Measurements from ENCODE around the gene ACAA2. TPM values are rescaled to one million over a fixed set of nuclear protein-coding genes. Genes with fewer than 3 reads are reported as not detected.
"Not testable (repeated sequence)": the region's sequence is repeated elsewhere in the genome, so short reads cannot be mapped to it uniquely, and the experiment has no call there.

The ACAA2 gene
- total RNA-seq, 1 donor from 2014 or later, result 443 TPM

DNA sequence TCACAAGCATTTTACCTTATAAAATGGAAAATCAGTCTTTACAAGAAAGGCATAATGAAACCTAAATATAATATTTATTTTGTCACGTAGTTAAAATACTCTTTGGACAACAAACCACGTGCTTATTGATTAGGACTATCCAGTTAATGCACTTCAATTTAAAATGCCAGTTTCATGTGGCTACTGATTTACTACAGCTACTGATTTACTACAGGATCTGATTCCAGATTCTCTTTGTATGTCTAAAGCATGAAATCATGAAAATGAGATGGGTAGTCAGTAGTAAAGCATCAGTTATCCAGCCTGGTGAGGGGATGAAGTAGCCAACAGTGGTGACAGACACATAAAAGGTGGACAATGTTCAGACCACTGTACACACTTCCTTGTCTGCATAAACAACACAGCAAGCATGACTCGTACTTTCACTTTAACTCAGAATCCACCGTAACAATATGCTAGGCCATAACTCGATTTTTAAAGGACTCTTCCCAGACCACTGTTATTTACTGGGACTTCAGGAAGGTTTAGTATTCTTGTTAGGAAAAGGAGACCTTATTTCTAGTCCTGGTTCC, 24.9 kb downstream of the ACAA2 start:
- no peak for ATAC-seq (ENCODE audit: poor library complexity)
- DNase-seq, result no peak
- intact Hi-C loops (cut with DNase I), result no loop called here

DNA sequence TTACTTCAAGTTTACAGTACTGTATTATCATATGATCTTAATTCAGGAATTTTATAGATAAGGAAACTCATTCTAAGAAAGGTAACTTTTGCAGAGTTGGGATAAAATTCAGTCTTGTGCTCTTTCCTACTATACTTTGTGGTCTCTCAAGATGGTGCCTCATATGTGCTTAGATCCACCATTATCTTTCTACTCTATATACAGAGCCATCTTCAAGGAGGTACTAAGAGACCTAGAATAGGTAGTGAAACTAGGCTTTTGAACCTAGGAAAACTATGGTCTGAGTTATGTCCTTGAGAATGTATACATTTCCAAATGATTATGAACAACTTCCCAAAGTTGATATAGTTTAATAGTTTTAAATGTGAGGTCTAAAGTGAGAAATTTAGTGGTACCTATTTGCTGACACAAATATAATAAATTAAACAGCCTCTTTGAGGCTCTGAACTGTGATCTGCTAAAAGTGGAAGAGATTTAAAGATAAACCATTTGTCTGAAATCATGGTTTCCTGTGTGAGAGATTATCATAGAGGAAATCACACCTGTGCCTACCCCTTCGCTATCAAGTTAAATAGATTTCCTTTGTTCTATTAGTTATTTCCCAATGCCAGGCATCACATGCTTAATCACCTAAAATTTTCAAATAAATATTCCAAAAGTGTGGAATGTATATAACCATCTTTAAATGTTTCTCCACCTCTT, 27.2 kb downstream of the ACAA2 start:
- intact Hi-C loops (cut with DNase I), result no loop called here

DNA sequence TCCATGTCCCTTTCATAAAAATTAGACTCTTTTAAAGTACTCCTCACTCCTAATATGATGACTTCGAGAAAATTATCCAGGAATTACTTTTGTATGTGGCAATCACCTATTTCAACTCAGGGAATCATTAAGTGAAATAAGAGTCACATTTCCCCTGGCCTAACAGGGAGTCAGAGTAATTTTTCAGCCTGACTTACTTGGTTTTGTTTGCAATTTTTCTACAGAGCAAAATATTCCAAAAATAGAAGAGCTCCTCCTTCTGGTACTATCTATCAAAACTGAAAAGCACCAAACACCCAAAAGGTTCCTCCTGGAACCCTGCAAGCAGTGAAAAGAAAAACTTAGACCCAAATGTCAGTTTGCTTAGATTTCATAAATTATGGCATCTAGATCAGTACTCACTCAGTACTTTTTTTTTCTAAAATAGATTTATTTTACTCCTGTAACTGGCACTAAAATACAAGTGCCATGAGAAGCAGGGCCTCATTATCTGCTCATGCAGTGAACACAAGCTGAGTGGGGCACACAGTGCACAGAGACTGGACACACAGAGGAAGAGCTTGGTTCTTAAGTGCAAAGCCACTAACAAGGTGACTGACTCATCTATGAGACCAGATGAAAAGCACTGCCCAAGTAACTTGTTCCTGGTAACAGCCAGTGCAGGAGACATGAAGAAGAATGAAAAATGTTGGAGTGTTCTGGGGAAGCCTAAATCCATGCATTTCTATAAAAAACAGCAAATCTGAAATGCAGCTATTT, 28.7 kb downstream of the ACAA2 start:
- no peak for DNase-seq
- no peak for ATAC-seq (ENCODE audit: poor library complexity)
- intact Hi-C loops (cut with DNase I), result no loop called here

More for the DNA sequence above, 27.2 kb downstream of the ACAA2 start:
- ATAC-seq (ENCODE audit: poor library complexity) (no peak), DNase-seq (no peak)

DNA sequence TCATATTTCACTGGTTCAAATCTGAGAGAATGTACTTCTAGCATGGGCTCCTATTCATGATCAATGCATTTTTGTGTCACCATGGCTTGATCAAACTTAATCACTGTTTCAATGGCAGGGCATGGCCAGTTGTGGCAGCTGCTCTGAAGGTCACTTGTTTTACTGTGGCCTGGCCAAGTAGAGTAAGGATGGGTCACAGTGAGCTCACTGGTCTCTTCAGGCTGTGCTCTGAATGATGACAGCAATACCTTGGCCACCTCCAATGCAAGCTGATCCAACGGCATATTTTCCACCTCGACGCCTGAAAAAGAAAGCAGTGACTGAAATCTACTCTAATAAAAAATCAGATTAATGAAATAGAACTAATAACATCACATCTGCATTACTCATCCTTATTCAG, 29.7 kb downstream of the ACAA2 start:
- peak; percentile 87 for ATAC-seq (ENCODE audit: poor library complexity)
- intact Hi-C loops (cut with DNase I), result not testable (repeated sequence)

DNA sequence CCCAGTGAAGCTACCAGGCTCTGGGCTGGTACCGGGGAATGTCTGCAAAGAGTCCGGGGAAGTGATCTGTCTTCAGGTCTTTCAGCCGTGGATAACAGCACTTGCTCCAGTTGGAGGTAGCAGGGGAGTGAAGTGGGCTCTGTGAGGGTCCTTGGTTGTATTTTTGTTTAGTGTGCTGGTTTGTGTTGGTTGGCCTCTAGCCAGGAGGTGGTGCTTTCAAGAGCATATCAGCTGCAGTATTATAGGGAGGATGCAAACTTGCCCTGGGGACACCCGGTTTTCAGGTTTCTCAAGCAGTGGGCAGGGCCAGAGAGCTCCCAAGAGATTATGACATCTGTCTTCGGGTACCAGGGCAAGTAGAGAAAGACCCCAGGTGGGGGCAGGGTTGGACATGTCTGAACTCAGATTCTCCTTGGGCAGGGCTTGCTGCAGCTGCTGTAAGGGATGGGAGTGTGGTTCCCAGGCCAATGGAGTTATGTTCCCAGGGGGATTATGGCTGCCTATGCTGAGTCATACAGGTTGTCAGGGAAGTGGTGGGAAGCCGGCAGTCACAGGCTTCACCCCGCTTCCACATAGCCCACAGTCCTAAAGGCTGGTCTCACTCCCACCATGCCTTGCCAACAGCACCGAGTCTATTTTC, 34.4 kb downstream of the ACAA2 start:
- ATAC-seq (ENCODE audit: poor library complexity) (no peak), DNase-seq (no peak)
- intact Hi-C loops (cut with DNase I), result no loop called here

More for the DNA sequence above, 29.7 kb downstream of the ACAA2 start:
- DNase-seq, result not testable (repeated sequence)

DNA sequence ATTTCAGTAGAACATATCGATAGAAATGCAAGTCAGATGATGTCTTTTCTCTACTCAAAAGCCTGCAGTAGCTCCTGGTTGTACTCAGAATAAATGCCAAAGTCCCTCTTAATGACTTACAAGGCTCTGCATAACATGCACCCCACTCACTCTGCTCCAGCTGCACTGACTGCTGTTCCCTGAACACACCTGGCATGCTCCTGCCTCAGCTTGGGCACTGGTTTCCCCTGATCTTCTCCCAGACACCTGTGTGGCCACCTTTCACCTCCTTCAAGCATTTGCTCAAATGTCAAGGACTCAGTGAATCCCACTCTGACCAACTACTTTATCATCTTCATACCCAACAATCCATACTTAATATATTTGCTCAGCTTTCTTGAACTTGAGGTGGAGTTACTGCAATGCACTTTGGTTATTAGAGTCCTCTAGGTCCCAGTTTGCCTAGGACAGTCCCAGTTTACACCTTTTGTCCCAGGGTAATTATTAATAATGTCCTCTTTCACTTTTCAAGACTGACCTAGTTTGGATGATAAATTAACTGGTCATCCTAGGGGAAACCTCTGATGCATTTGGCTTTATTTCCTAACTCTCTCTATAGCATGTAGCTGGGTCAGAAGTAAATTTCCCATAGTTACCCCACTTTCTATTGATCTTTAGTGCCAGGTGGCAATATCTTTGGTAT, 44.1 kb downstream of the ACAA2 start:
- intact Hi-C loops (cut with DNase I), result no loop called here
- ATAC-seq (ENCODE audit: poor library complexity) (no peak), DNase-seq (no peak)

DNA sequence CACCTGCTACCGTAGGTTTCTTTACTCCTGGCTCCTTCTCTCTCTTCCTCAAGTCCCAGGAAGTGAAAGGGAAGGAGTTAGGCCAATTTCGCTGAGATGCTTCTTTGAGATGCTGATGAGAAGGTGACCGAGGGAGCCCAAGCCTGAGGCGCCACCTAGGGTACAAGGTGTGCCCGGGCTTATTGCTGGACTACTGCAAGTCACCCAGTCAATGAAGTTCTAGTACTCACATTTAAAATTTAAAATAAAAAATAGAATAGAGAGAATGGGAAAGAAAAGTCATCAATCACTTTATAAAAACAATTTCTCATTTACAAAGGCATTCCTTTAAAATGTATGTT, 45.3 kb downstream of the ACAA2 start:
- DNase-seq (no peak), ATAC-seq (ENCODE audit: poor library complexity) (peak; percentile 74)
- intact Hi-C loops (cut with DNase I), result no loop called here

DNA sequence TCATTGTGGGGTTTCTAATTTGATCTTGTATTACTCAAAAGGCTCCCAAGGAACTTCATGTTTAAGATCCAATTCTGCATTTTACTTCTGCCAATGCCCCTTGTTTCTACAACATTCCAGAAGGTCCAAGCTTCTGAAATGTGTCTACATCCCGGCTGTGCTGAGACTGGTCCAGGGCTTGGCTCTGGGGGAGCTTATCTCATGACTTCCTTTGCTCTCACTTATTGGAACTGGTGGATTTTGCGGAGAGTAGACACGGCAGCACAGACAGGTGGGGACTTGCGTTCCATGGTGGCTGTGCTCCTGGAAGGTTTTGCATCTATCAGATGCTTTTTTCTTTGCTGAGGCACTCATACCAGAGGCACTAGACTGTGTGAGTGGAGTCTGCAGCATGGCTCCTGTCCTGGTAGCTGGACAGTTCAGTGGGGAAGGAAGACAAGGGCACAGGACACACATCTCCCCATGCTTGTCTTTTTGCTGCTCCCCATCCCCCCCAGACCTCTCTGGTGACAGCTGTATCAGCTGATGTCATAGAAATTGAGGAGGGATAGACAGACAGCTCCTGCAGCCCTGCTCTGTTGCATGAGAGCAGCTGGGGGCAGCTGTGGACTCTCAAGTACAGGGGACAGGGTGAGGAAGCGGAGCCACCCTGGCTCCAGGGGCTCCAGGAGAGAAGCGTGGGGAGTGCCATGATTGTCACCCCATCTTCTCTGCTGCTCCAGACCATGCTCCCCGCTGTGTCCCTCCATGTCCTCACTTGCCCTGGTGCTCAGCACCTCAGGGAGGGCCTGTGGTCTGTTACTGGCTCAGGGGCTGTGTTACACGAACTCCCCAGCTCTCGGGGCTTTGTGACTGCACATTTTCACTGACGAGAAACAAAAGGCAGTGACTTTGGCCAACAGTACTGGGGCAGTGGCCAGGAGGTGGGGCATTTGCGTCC, 46.0 kb downstream of the ACAA2 start:
- DNase-seq (no peak), ATAC-seq (ENCODE audit: poor library complexity) (no peak)
- intact Hi-C loops (cut with DNase I), result no loop called here

DNA sequence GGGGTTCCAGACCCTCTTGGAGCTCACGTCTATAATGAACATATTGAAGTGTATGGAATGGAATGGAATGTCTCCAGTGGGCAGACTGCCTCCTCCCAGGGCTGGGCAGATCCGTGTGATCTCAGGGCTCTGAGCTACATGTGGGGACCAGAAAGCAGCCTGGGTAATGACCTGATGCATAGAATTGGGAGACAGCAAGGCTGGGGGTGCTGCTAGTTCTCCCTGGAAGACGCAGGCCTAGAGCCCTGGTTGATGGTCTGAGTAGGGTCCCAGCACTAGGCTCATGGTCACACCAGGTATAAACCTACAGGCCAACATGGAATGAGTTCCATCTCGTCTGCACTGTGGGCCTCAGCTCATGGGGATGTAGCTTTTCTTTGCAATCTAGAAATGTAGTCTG, 46.7 kb downstream of the ACAA2 start:
- intact Hi-C loops (cut with DNase I), result no loop called here
- ATAC-seq (ENCODE audit: poor library complexity), result no peak
- DNase-seq, result no peak

DNA sequence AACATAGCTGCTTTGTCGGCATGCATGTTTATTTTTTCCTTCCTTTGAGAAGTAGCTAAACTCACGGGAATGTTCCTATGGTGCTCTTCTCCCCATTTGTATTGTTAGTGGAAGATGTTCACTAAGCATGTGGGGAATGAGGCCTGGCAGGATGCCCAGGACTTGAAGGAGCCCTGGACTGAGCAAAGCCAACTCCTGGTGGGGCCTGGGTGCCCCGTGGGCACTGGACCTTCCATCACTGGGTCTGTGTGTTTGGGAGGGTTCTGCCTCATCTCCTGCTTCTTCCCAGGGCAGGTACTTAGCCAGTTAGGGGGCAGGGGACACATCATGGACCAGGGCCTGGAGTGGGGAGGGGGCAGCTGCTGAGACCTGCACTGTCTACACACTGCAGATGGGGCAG, 49.3 kb downstream of the ACAA2 start:
- intact Hi-C loops (cut with DNase I), result no loop called here
- DNase-seq (no peak), ATAC-seq (ENCODE audit: poor library complexity) (no peak)

DNA sequence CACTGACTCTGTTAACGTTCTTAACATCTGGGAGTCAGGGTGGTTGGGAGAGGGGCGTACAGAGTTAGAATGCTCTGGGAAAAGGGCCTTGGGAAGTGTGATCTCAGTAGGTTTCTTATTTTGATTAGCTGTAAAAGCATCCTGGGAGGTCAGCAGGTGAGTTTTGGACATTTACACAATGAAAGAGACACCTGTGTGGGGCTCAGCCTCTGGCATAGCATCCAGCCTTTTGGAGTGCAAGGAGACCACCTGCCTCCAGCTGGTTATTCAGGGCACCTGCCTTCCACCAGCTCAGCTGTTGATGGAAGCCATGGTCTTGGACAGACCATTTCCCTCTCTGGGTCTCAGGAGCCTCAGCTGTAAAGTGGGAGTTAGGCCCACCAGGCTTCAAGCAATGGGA, 49.7 kb downstream of the ACAA2 start:
- intact Hi-C loops (cut with DNase I), result no loop called here
- ATAC-seq (ENCODE audit: poor library complexity), result no peak

DNA sequence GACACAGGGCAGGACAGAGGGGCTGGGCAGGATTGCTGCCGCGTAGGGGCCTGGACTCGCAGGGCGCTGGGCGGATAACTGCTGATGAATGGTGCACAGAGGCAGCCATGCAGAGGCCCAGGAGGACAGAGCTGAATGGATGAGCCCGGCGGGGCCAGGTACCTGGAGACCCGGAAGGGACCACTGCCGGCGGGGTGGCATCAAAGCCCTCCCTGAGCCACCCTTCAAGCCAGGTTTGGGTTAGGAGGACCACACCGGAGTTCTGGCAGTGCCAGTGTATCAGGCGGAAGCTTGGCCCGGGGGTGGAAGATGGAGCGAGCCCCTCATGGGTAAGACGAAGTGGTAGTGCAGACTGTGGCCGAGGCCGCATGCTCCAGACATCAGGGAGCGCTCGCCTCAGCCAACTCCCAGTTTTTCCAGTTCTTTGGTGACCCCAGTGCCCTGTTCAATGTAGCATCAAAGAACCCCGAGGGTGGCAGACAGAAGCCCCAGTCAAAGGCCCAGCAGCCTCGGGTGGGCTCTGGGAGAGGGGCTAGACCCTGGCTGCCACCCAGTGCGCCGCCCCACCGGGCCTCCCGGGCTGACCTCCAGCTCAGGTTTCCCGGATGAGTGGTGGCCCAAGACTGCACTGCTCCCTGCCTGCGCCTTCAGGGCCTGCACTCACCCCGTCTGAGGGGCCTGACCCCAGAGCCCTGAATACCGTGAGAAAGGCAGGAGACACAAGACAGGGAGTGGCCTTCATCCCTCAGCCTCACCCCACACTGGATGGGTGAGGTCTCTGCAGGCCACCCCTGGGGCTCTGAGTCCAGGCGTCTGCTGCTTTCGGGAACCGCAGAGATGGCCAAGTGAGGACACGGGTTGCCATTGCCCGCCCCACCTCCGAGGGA, 50.9 kb downstream of the ACAA2 start:
- intact Hi-C loops (cut with DNase I), result no loop called here
- ATAC-seq (ENCODE audit: poor library complexity), result no peak

More for the DNA sequence above, 49.7 kb downstream of the ACAA2 start:
- DNase-seq, result no peak

DNA sequence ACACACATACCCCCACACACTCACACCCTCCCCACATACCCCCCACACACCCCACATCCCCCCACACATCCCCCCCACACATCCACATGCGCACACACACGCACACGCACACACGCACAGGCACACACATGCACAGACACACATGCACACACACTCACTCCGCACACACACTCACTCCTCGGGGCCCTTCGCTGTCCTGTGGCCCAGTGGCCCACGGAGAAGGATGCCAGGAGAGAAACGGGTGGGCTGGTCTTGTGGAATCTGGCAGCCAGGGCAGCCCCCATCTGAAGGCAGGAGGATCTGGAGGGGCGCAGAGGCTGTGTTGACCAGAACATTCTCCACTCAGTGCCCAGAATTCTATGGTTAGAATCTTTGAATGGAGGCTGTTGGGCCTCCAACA, 51.6 kb downstream of the ACAA2 start:
- ATAC-seq (ENCODE audit: poor library complexity) (no peak), DNase-seq (no peak)
- intact Hi-C loops (cut with DNase I), result no loop called here

More for the DNA sequence above, 50.9 kb downstream of the ACAA2 start:
- DNase-seq, result no peak

DNA sequence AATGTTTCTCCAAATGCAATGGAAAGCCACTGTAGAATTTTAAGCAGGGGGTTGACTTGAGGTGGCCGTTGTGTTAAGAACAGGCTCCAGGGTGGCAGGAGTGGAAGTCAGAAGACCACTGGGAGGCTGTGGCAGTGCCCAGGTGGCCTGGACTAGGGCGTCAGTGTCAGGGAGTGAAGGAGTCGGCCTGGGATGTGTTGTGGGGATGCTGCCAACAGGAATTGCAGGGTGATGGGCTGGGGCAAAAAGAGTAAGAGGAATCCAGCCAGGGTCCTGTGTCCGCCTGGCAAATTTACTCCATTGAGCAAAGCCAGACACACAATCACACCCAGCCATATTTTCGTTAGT, 55.1 kb downstream of the ACAA2 start:
- DNase-seq (no peak), ATAC-seq (ENCODE audit: poor library complexity) (no peak)
- intact Hi-C loops (cut with DNase I), result no loop called here

DNA sequence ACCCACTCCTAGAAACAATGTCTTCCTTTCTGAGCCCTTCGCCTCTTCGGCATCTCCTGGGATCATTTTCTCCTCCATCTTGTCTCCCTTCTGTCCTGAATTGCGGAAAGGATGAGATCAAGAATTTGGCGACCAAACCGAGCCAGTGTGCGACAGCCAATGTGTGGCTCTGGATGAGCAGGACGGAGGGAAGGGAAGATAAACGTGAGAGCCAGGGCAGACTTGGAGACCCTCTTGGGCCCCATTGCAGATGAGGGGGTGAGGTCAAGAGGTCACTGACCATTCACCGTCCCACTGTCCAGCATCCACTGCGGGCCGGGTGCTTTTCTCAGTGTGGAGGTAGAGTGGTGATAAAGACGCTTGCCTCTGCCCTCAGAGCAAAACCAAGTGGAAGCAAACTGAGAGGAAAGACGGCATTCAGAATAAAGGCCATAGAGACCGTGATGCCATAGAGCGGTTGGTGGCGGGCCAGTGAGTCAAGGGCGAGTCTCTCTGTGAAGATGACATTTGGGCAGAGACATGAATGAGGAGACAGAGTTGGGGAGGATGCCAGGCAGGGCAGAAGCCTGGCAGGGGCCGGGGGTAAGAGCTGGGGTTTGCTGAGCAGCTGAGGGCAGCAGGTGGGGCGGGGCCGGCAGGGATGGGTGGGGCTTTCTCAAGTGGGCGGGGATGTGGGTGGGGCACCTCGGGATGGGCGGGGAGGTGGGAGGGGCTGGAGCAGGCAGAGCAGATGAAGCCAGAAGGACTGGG, 55.6 kb downstream of the ACAA2 start:
- intact Hi-C loops (cut with DNase I), result no loop called here
- no peak for ATAC-seq (ENCODE audit: poor library complexity)

DNA sequence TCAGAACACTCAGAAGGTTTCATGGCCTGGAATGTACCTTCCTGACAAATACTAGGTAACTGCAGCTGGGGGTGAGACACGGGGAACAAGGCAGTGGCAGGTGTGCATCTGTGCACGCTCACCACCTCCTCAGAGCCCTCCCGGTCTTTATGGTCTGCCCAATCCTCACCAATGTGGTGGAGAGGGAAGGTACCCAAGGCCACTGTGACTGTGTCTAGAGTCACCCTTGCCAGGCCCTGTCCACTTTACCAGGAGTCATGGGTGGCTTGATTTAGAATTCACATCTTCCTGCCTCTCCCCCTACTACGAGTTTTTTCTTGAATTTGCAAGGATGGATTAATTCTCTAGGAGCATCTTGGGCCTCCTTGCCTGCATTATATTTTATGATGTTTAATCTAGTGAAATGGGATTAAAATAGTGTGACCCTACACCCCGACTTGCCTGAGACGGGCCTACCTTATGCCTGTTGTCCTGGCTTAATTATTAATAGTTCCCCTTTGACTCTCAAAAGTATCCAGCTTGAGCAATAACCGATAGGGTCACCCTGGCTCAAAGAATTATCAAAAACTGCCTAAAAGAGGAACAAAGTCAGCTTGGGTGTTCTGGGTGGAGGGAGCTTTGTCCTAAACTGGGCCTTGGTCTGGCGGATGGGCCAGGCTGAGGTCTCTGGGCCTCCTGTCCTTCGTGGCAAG, 56.5 kb downstream of the ACAA2 start:
- ATAC-seq (ENCODE audit: poor library complexity) (no peak), DNase-seq (no peak)
- intact Hi-C loops (cut with DNase I), result no loop called here

More for the DNA sequence above, 55.6 kb downstream of the ACAA2 start:
- DNase-seq, result no peak
